K562 (cell line): ENCODE measurements around the gene GALM. TPM values are rescaled to one million over a fixed set of nuclear protein-coding genes. Genes with fewer than 3 reads are reported as not detected.

Source experiments
- ATAC-seq: fragments of 200-7000 bp; cut with Tn5 transposase; 3 replicates; pipeline ENCODE4 v1.9.1; 2020; ENCODE audit warnings: moderate library complexity
- BruUV-seq: library from RNA; stranded (reverse); fragments of 400-500 nt; replicated peaks from 2 replicates; lab custom pipeline; 2021; lab: Mats Ljungman, UMichigan
- CTCF ChIA-PET: fragments of 300-600 bp; formaldehyde crosslinking; extraction: SDS; loops from one replicate; lab custom pipeline; 2021; ENCODE audit warnings: low intra/inter-chr PET ratio; lab: Yijun Ruan, JAX
- POLR2A ChIA-PET: fragments of 300-600, 350-650 bp; sonication (Branson Sonifier 250); formaldehyde crosslinking; extraction: SDS; loops from one replicate; lab custom pipeline; 2021; ENCODE audit warnings: antibody characterized with exemption, inconsistent platforms; lab: Yijun Ruan, JAX
- DNase-seq, 4 experiments: peaks; one replicate each; pipeline versions ENCODE4 v3.0.0 to v3.0.0-alpha.2; 2011 to 2018; ENCODE audit warnings: low spot score in 3 of 4, mixed read lengths in 3 of 4; ENCODE audit errors: extremely low read depth in 1 of 4
- FAIRE-seq: peaks from 2 replicates; lab custom pipeline; 2011; peaks lifted over from hg19 to GRCh38; lab: Jason Lieb, UNC
- H2AFZ ChIP-seq: 2 replicates; pipeline ENCODE4 v1.6.0; 2011; ENCODE audit warnings: low read depth, low read length, control low read depth, inconsistent platforms
- H3K27ac ChIP-seq: fragments of 200-600 bp; 3 replicates; pipeline ENCODE4 v1.8.0; 2011; ENCODE audit warnings: low read depth, mild to moderate bottlenecking, control low read depth, inconsistent platforms, low read length, moderate library complexity, mixed read lengths; ENCODE audit errors: extremely low read depth
- H3K27me3 ChIP-seq, 2 experiments: fragments of 300-600 bp in 1 of 2; 2 replicates in 1 of 2; 3 replicates in 1 of 2; pipeline versions ENCODE4 v1.6.0 to v1.8.0; 2011; ENCODE audit warnings: inconsistent platforms in 2 of 2, low read length in 2 of 2, mild to moderate bottlenecking in 1 of 2, mixed read lengths in 1 of 2, moderate library complexity in 1 of 2; ENCODE audit not compliant: control insufficient read depth in 2 of 2, insufficient read depth in 2 of 2
- H3K36me3 ChIP-seq: fragments of 300-600 bp; 3 replicates; pipeline ENCODE4 v1.8.0; 2011; ENCODE audit warnings: mild to moderate bottlenecking, low read length, inconsistent platforms; ENCODE audit not compliant: control insufficient read depth, insufficient read depth
- H3K4me1 ChIP-seq, 2 experiments: fragments of 200-600 bp in 1 of 2; replicated peaks in 1 of 2; 2 replicates in 1 of 2; 3 replicates in 1 of 2; pipeline versions ENCODE4 v1.5.1 to v1.8.0; 2011; ENCODE audit warnings: inconsistent platforms in 2 of 2, low read length in 2 of 2, mild to moderate bottlenecking in 1 of 2, mixed read lengths in 1 of 2, moderate library complexity in 1 of 2; ENCODE audit not compliant: control insufficient read depth in 2 of 2, insufficient read depth in 2 of 2
- H3K4me2 ChIP-seq: 2 replicates; pipeline ENCODE4 v1.6.1; 2011; ENCODE audit warnings: low read length, control low read depth, inconsistent platforms, mixed read lengths; ENCODE audit not compliant: insufficient read depth
- H3K4me3 ChIP-seq: fragments of 200-600 bp; sonication (generic), shearing (Covaris generic); 2 replicates; pipeline ENCODE4 v1.5.1; 2016; ENCODE audit warnings: control low read depth, inconsistent platforms
- H3K79me2 ChIP-seq: fragments of 200-600 bp; 3 replicates; pipeline ENCODE4 v1.8.0; 2011; ENCODE audit warnings: low read length, inconsistent platforms; ENCODE audit not compliant: control insufficient read depth, insufficient read depth
- H3K9ac ChIP-seq, 2 experiments: 2 replicates each; pipeline versions ENCODE4 v1.6.0 to v1.6.1; 2011; ENCODE audit warnings: low read depth in 2 of 2, low read length in 2 of 2, control low read depth in 1 of 2, inconsistent platforms in 1 of 2, mild to moderate bottlenecking in 1 of 2, mixed read lengths in 1 of 2; ENCODE audit not compliant: insufficient read depth in 1 of 2
- H3K9me1 ChIP-seq: one replicate; pipeline ENCODE4 v1.6.0; 2011; ENCODE audit warnings: inconsistent platforms, mild to moderate bottlenecking, low read length, moderate library complexity; ENCODE audit not compliant: control insufficient read depth, insufficient read depth
- H3K9me3 ChIP-seq: replicated peaks from 2 replicates; pipeline ENCODE4 v1.5.1; 2011; ENCODE audit warnings: low read depth, low read length, inconsistent platforms; ENCODE audit not compliant: control insufficient read depth, insufficient read depth
- H4K20me1 ChIP-seq: replicated peaks from 2 replicates; pipeline ENCODE4 v1.6.1; 2011; ENCODE audit warnings: low read length, inconsistent platforms, mixed read lengths; ENCODE audit not compliant: control insufficient read depth, insufficient read depth
- CAMTA2 ChIP-seq: fragments of 250-450 bp; sonication (Bioruptor Pico); conservative IDR thresholded peaks from 2 replicates; pipeline ENCODE4 v1.5.1; 2022
- CHCHD3 ChIP-seq: fragments of 250-450 bp; sonication (Bioruptor Pico); IDR thresholded peaks from 2 replicates; pipeline ENCODE4 v2.1.2; 2022; ENCODE audit warnings: mild to moderate bottlenecking
- CHD2 ChIP-seq: IDR thresholded peaks from 2 replicates; pipeline ENCODE4 v1.6.1; 2011; ENCODE audit warnings: low read depth, low read length
- OTX1 ChIP-seq: fragments of 450-650 bp; formaldehyde crosslinking; IDR thresholded peaks from 2 replicates; pipeline ENCODE4 v1.4.0; 2022; ENCODE audit warnings: mild to moderate bottlenecking
- PHF21A ChIP-seq: fragments of 450-650 bp; IDR thresholded peaks from 2 replicates; pipeline ENCODE4 v1.6.1; 2017; ENCODE audit warnings: low read depth, borderline replicate concordance
- ZBTB11 ChIP-seq, 3 experiments: fragments of 200-800 bp in 1 of 3; fragments of 250-450 bp in 1 of 3; fragments of 450-650 bp in 1 of 3; sonication (Bioruptor Pico) in 1 of 3; sonication (Bioruptor generic) in 1 of 3; formaldehyde crosslinking in 1 of 3; IDR thresholded peaks; 2 replicates each; pipeline versions ENCODE4 v1.6.1 to v1.8.0; 2016 to 2022; ENCODE audit warnings: mild to moderate bottlenecking in 2 of 3, missing genetic modification characterization in 2 of 3, missing compliant biosample characterization in 1 of 3, moderate library complexity in 1 of 3
- ZBTB33 ChIP-seq: sonication (generic); formaldehyde crosslinking; IDR thresholded peaks from 2 replicates; pipeline ENCODE4 v1.8.1; 2023; ENCODE audit warnings: mild to moderate bottlenecking, missing genetic modification reagents
- ZKSCAN8 ChIP-seq: fragments of 200-800 bp; sonication (Bioruptor generic); IDR thresholded peaks from 2 replicates; pipeline ENCODE4 v1.6.1; 2016; ENCODE audit warnings: missing genetic modification characterization, missing compliant biosample characterization
- ZNF57 ChIP-seq: fragments of 450-650 bp; formaldehyde crosslinking; IDR thresholded peaks from 2 replicates; pipeline ENCODE4 v1.4.0; 2020; ENCODE audit warnings: mild to moderate bottlenecking, moderate library complexity
- WGBS: fragments of 100-300 bp; shearing (Covaris generic); methylation state at CpG from one replicate; pipeline ENCODE4 v1.1.6; 2016; ENCODE audit warnings: low coverage, mixed read lengths; ENCODE audit not compliant: insufficient coverage; ENCODE audit errors: missing lambda C conversion rate; 5-methylcytosine and 5-hydroxymethylcytosine counted together
- in situ Hi-C: fragments of 300-500 bp; cut with MboI; formaldehyde crosslinking; loops from 4 replicates; pipeline ENCODE4 v1.15.0; 2018; ENCODE audit warnings: inconsistent platforms, mixed read lengths
- intact Hi-C: fragments of 100-400 bp; cut with micrococcal nuclease; formaldehyde crosslinking; loops from 2 replicates; pipeline ENCODE4 v1.14.2; 2022
- polyA plus RNA-seq, 8 experiments: library from polyadenylated mRNA; depleted of rRNA in 4 of 8; stranded (reverse) in 5 of 8; unstranded in 3 of 8; fragments of >200 nt; fragmentation: Nextera tagmentation in 2 of 8; fragmentation: Illumina TruSeq in 1 of 8; extraction: Ambion mirVana in 2 of 8; extraction: Trizol in 1 of 8; gene quantifications; 2 replicates each; pipeline versions ENCODE4 v1.2.1 to v1.2.3, GENCODE V29; 2011 to 2014; ENCODE audit warnings: inconsistent platforms in 1 of 8, missing spikeins in 1 of 8
- total RNA-seq, 7 experiments: library from RNA; depleted of rRNA in 6 of 7; stranded (reverse); fragments of >200 nt in 6 of 7; fragmentation: Illumina TruSeq in 2 of 7; extraction: Trizol in 2 of 7; gene quantifications; 2 replicates each; pipeline versions ENCODE4 v1.2.1 to v1.2.3, GENCODE V29; 2011 to 2021; ENCODE audit warnings: low replicate concordance in 1 of 7

GALM gene
- total and polyA plus RNA-seq, 9 of the 15 experiments (the other 6 are each of a cell fraction or from before 2014, with no cell fraction given) = 22.1 to 51.7 (median 27.9) TPM

GRCh38 chr2:38731090-38731489, 65.2 kb downstream of the GALM start:
- FAIRE-seq (no peak), DNase-seq (no peak), ATAC-seq (no peak)
- ChIA-PET CTCF (no interaction called here), POLR2A (interaction anchor here (0.5 to 1.6 kb wide), 7 partner anchors 8 to 1792 kb away, joined by 3 to 7 read pairs (median 4); no protein-coding TSS in a partner anchor)
- Histone ChIP-seq H4K20me1 (no peaks in the 10 kb centered on the region), H3K4me3 (no peak overlapping the region), H3K9me1 (no peaks in the 10 kb centered on the region), H3K4me2 (no peak overlapping the region), H2AFZ (no peak overlapping the region), H3K36me3 (peaks cover 24% of the 10 kb centered on the region), H3K4me1 (peaks cover 0 to 2% of the 10 kb centered on the region in 2 experiments; a peak in 1 of 5 replicates), H3K27ac (no peak overlapping the region), H3K79me2 (no peaks in the 10 kb centered on the region), H3K9me3 (no peaks in the 10 kb centered on the region), H3K9ac (no peak overlapping the region), H3K27me3 (no peaks in the 10 kb centered on the region)
- no TSS peak for BruUV-seq
- in situ Hi-C loops = loop anchor here (10.0 to 25.0 kb wide), 2 partner anchors 426 to 744 kb away; no protein-coding TSS in a partner anchor
- TF ChIP-seq ZBTB11 (CRISPR knock-in tag; IDR thresholded peaks at IDR 0.05) (no peak), ZBTB33 (CRISPR knock-in tag) (no peak), CAMTA2 (CRISPR knock-in tag) (no peak), ZNF57 (CRISPR knock-in tag) (no peak), ZKSCAN8 (CRISPR knock-in tag) (no peak), OTX1 (CRISPR knock-in tag) (no peak), PHF21A (no peak), CHCHD3 (no peak), CHD2 (no peak)
- intact Hi-C loops = no loop called here
- 96% methylated on average over 3 of the region's 7 CpGs for WGBS
